Vagina (tissue), 2 donors: ENCODE data around the gene TACR1.

Experiments used
- CTCF ChIP-seq, 3 experiments: fragments of 450-650 bp in 2 of 3; fragments of 200-600 bp in 1 of 3; sonication (generic) in 1 of 3; IDR thresholded peaks; one replicate each; pipeline ENCODE4 v1.5.1; 2017 to 2019; ENCODE audit warnings: antibody characterized with exemption in 3 of 3, mild to moderate bottlenecking in 2 of 3, moderate library complexity in 2 of 3
- POLR2A ChIP-seq, 2 donors: fragments of 450-650 bp; IDR thresholded peaks; one replicate each; pipeline ENCODE4 v1.6.1; 2017; ENCODE audit warnings: antibody characterized with exemption in 2 of 2, mild to moderate bottlenecking in 2 of 2, moderate library complexity in 2 of 2
- POLR2AphosphoS5 ChIP-seq, 2 donors: sonication (generic); formaldehyde crosslinking; IDR thresholded peaks; one replicate each; pipeline ENCODE4 v1.9.0; 2017; ENCODE audit warnings: antibody characterized with exemption in 2 of 2, mild to moderate bottlenecking in 2 of 2, low read depth in 1 of 2; ENCODE audit not compliant: insufficient read depth in 1 of 2

GRCh38 chr2:75065402-75066008, 133.8 kb downstream of the TACR1 start:
- TF ChIP-seq CTCF (IDR thresholded peaks at IDR 0.05) (no peak), POLR2AphosphoS5 (IDR thresholded peaks at IDR 0.05; ENCODE audit: insufficient read depth in 1 of 2, low read depth in 1 of 2) (no peak), POLR2A (IDR thresholded peaks at IDR 0.05) (no peak)
